GM23338 (cell line): Measurements from ENCODE around the gene RNF43. TPM values are rescaled to one million over a fixed set of nuclear protein-coding genes. Genes with fewer than 3 reads are reported as not detected.
"Not testable (repeated sequence)": the region's sequence is repeated elsewhere in the genome, so short reads cannot be mapped to it uniquely, and the experiment has no call there.

Source experiments
- ATAC-seq: fragments of 200-7000 bp; cut with Tn5 transposase; 3 replicates; pipeline ENCODE4 v1.9.1; 2020
- DNase-seq: peaks from one replicate; pipeline ENCODE4 v3.0.0-alpha.2; 2015; ENCODE audit warnings: low spot score
- H2AFZ ChIP-seq: fragments of 200-600 bp; sonication (generic); 2 replicates; pipeline ENCODE4 v1.8.0; 2016; ENCODE audit warnings: antibody characterized with exemption, mild to moderate bottlenecking, moderate library complexity
- H3F3A ChIP-seq: fragments of 200-600 bp; sonication (generic); replicated peaks from 2 replicates; pipeline ENCODE4 v1.8.0; 2017; ENCODE audit warnings: antibody characterized with exemption, mixed run types, low read depth
- H3K27ac ChIP-seq: fragments of 200-600 bp; sonication (generic); 2 replicates; pipeline ENCODE4 v1.6.1; 2016; ENCODE audit warnings: low read depth
- H3K27me3 ChIP-seq: fragments of 200-600 bp; sonication (generic); 2 replicates; pipeline ENCODE4 v1.8.0; 2016; ENCODE audit warnings: mild to moderate bottlenecking, mixed run types, moderate library complexity; ENCODE audit not compliant: insufficient read depth
- H3K36me3 ChIP-seq: fragments of 200-600 bp; sonication (generic); 2 replicates; pipeline ENCODE4 v1.8.0; 2016; ENCODE audit warnings: mild to moderate bottlenecking; ENCODE audit not compliant: insufficient read depth
- H3K4me1 ChIP-seq: fragments of 200-600 bp; sonication (generic); 2 replicates; pipeline ENCODE4 v1.8.0; 2016; ENCODE audit warnings: mild to moderate bottlenecking, moderate library complexity; ENCODE audit not compliant: insufficient read depth
- H3K4me2 ChIP-seq: fragments of 200-600 bp; sonication (generic); 2 replicates; pipeline ENCODE4 v1.7.1; 2017; ENCODE audit warnings: mixed run types
- H3K4me3 ChIP-seq: fragments of 200-600 bp; sonication (generic); 2 replicates; pipeline ENCODE4 v1.6.1; 2016; ENCODE audit warnings: mixed run types
- H3K79me2 ChIP-seq: fragments of 200-600 bp; sonication (generic); replicated peaks from 2 replicates; pipeline ENCODE4 v1.8.0; 2017; ENCODE audit warnings: mild to moderate bottlenecking; ENCODE audit not compliant: insufficient read depth
- H3K9me2 ChIP-seq: fragments of 200-600 bp; sonication (generic); 2 replicates; pipeline ENCODE4 v1.8.0; 2017; ENCODE audit not compliant: insufficient read depth
- H4K20me1 ChIP-seq: fragments of 200-600 bp; sonication (generic); replicated peaks from 2 replicates; pipeline ENCODE4 v1.8.0; 2017; ENCODE audit warnings: mild to moderate bottlenecking; ENCODE audit not compliant: insufficient read depth
- H3K27ac Mint-ChIP-seq: 2 replicates; pipeline ENCODE4 v1.8.0; 2020; ENCODE audit warnings: inconsistent platforms, mild to moderate bottlenecking, moderate library complexity, mixed read lengths
- H3K27me3 Mint-ChIP-seq: 3 replicates; pipeline ENCODE4 v1.8.0; 2022; ENCODE audit warnings: low read depth, mild to moderate bottlenecking, moderate library complexity, mixed read lengths, inconsistent platforms; ENCODE audit not compliant: insufficient read depth, poor library complexity
- H3K36me3 Mint-ChIP-seq: 3 replicates; pipeline ENCODE4 v1.8.0; 2021; ENCODE audit warnings: low read depth, mild to moderate bottlenecking, inconsistent platforms, moderate library complexity, mixed read lengths
- H3K4me1 Mint-ChIP-seq: 3 replicates; pipeline ENCODE4 v1.8.0; 2020; ENCODE audit warnings: mild to moderate bottlenecking, inconsistent platforms, mixed read lengths
- H3K4me3 Mint-ChIP-seq: 3 replicates; pipeline ENCODE4 v1.8.0; 2021; ENCODE audit warnings: moderate library complexity, mild to moderate bottlenecking, inconsistent platforms, mixed read lengths
- H3K9me3 Mint-ChIP-seq: 3 replicates; pipeline ENCODE4 v1.8.0; 2020; ENCODE audit warnings: moderate library complexity, mild to moderate bottlenecking, inconsistent platforms, mixed read lengths
- NANOG ChIP-seq: IDR thresholded peaks from 2 replicates; pipeline ENCODE4 v1.6.1; 2016; ENCODE audit warnings: antibody characterized with exemption, borderline replicate concordance
- POLR2AphosphoS5 ChIP-seq: IDR thresholded peaks from 2 replicates; pipeline ENCODE4 v1.6.1; 2016; ENCODE audit warnings: antibody characterized with exemption, low read depth
- REST ChIP-seq: IDR thresholded peaks from one replicate; pipeline ENCODE4 v1.6.1; 2018; ENCODE audit warnings: antibody characterized with exemption; ENCODE audit not compliant: unreplicated experiment
- polyA plus RNA-seq: library from polyadenylated mRNA; unstranded; fragments of >200 nt; fragmentation: Nextera tagmentation; extraction: Ambion mirVana; gene quantifications from 2 replicates; pipeline ENCODE4 v1.2.1, GENCODE V29; 2016
- total RNA-seq: library from RNA; depleted of rRNA; stranded (reverse); fragments of >200 nt; shearing (Covaris generic); gene quantifications from 2 replicates; pipeline ENCODE4 v1.2.3, GENCODE V29; 2014

Gene RNF43
- total and polyA plus RNA-seq, 2 experiments from 2014 or later = 0.58 to 2.2 TPM

DNA sequence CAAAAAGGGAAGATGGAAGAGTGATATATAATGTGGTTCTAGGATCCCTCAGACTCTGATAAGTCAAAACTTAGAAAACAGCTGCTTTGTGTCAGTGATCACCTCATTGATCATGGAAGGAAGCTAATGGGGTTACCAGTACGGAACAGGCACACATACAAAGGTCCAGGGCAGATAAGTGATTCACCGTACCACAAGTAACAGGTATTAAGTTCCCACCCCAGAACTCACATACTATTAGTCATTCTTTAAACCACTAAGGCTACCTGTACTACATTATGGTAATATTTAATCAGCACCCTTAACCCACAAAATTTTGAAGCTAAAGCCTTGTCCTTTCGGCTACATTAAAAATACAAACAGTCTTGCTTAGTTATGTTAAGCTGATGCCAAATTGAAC, 17.4 kb downstream of the RNF43 start:
- Histone ChIP-seq H3K4me2 (no peak overlapping the region), H3K79me2 (no peaks in the 10 kb centered on the region), H3K27ac (no peak overlapping the region), H3K36me3 (no peaks in the 10 kb centered on the region), H4K20me1 (no peaks in the 10 kb centered on the region), H3F3A (no peaks in the 10 kb centered on the region), H3K4me3 (no peak overlapping the region), H2AFZ (no peak overlapping the region), H3K27me3 (peaks cover 95% of the 10 kb centered on the region), H3K9me2 (no peaks in the 10 kb centered on the region), H3K4me1 (peaks cover 32% of the 10 kb centered on the region)
- Mint-ChIP-seq H3K27ac (no peak overlapping the region), H3K27me3 (peaks cover 79% of the 10 kb centered on the region), H3K4me3 (no peak overlapping the region), H3K4me1 (peaks cover 38% of the 10 kb centered on the region), H3K9me3 (no peaks in the 10 kb centered on the region), H3K36me3 (no peaks in the 10 kb centered on the region)
- DNase-seq (no peak), ATAC-seq (no peak)
- TF ChIP-seq POLR2AphosphoS5 = no peak

- DNase-seq = peak; percentile 12
- H3K27ac Mint-ChIP-seq = no peak overlapping the region
- Histone ChIP-seq H3F3A (no peaks in the 10 kb centered on the region), H3K36me3 (no peaks in the 10 kb centered on the region), H3K79me2 (no peaks in the 10 kb centered on the region), H2AFZ (no peak overlapping the region), H3K27me3 (peaks cover 95% of the 10 kb centered on the region), H3K4me2 (no peak overlapping the region; the same call in 1 of the 2 replicates), H3K27ac (no peak overlapping the region), H3K9me2 (no peaks in the 10 kb centered on the region), H3K4me1 (peaks cover 29% of the 10 kb centered on the region), H3K4me3 (no peak overlapping the region), H4K20me1 (no peaks in the 10 kb centered on the region)
- H3K4me1 Mint-ChIP-seq = peaks cover 40% of the 10 kb centered on the region
- no peaks in the 10 kb centered on the region for H3K36me3 Mint-ChIP-seq
- TF ChIP-seq NANOG = no peak; the same call in 1 of the 2 replicates
- TF ChIP-seq REST = no peak
- peak; percentile 16; the same call in 2 of the 3 replicates for ATAC-seq
- H3K27me3 Mint-ChIP-seq = peaks cover 78% of the 10 kb centered on the region
- H3K4me3 Mint-ChIP-seq = no peak overlapping the region
- no peaks in the 10 kb centered on the region for H3K9me3 Mint-ChIP-seq
Measured at GRCh38 chr17:58398574-58399266, 18.6 kb downstream of the RNF43 start.

- peaks cover 69% of the 10 kb centered on the region for H3K27me3 Mint-ChIP-seq
- H3K27ac ChIP-seq, H3K4me2 ChIP-seq, H3F3A ChIP-seq, H4K20me1 ChIP-seq, H3K4me3 Mint-ChIP-seq, H3K4me3 ChIP-seq, H3K36me3 Mint-ChIP-seq, H3K9me3 Mint-ChIP-seq, H2AFZ ChIP-seq, H3K36me3 ChIP-seq, H3K79me2 ChIP-seq, H3K9me2 ChIP-seq, H3K27ac Mint-ChIP-seq, DNase-seq, ATAC-seq: not testable (repeated sequence)
- H3K27me3 ChIP-seq = peaks cover 86% of the 10 kb centered on the region
- peaks cover 23% of the 10 kb centered on the region for H3K4me1 ChIP-seq
- H3K4me1 Mint-ChIP-seq = peaks cover 27% of the 10 kb centered on the region; the same call in 2 of the 3 replicates
Measured at GRCh38 chr17:58397421-58397820, 19.9 kb downstream of the RNF43 start.
